ENCODE data around the gene TSPAN14.

DNA sequence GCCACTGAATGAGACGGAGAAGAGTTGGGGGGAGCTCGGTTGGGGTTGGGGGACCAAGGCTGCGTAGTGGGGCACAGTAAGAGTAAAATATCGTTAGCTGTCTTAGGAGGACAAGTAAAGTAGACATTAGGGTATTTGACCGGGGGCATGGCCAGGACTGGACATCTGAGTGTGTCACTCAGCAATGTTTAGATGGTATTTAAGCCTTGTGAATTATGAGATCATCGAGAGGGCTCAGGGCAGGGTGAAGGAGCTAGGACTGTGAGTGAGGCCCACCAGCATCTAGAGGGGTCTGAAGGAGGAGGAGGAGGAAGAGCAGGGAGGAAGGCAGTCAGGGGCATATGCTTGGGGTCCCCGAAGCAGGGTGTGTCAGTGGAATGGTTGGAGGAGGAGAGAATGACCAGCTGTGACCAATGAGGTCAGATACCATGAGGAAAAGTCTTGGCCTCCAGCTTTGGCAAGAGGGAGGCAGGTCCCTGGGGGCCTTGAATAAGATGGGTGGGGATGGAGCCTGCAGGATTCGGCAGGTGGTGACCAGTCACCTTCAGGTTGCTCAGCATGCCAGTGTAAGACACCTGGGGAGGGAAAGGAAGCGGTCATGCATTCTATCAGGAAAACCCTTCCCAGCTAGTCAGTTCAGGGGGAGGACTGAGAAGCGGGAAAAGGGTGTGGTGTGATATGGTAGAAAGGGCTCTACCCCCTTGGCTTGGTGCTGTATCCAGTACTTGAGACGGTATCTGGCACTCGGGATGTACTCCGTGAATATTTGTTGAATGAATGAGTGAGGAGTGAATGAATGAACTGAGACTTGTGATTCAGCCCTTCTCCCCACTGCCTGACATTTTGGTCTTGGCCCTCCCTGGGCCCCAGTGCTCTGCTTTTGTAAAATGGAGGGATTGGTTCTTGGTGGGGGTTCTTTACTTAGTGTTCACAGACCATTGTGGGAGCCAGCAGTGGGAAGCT lies 48.8 kb downstream of the TSPAN14 start:
- TF ChIP-seq EP300 (IDR thresholded peaks at IDR 0.05; ENCODE audit: borderline replicate concordance in 1 of 2, low read depth in 2 of 2, low read length in 2 of 2) = no peak
- no peak for TF ChIP-seq YY1 (IDR thresholded peaks at IDR 0.05; ENCODE audit: low read depth, low read length)
- no peak for TF ChIP-seq CEBPB (IDR thresholded peaks at IDR 0.05; ENCODE audit: low read depth, low read length)
- no peak for TF ChIP-seq GABPA (IDR thresholded peaks at IDR 0.05; ENCODE audit: borderline replicate concordance, insufficient read depth, low read length)
- TF ChIP-seq ZNF274 (IDR thresholded peaks at IDR 0.05; ENCODE audit: borderline replicate concordance, extremely low read depth, low read length) = no peak
- TF ChIP-seq CTCF (IDR thresholded peaks at IDR 0.05; ENCODE audit: control extremely low read depth in 1 of 3, insufficient read depth in 1 of 3, low read depth in 1 of 3, low read length in 3 of 3) = no peak
- no peak for TF ChIP-seq BCL11A (IDR thresholded peaks at IDR 0.05; ENCODE audit: low read depth in 2 of 2, low read length in 2 of 2)
- no peak for TF ChIP-seq RXRA (IDR thresholded peaks at IDR 0.05; ENCODE audit: insufficient read depth, low read depth, low read length)
- no peak for TF ChIP-seq TBP (IDR thresholded peaks at IDR 0.05; ENCODE audit: low read depth, low read length)
